22Rv1 (cell line): Measurements from ENCODE around the gene CCR4.

Experiments
- ZFX ChIP-seq: fragments of 450-650 bp; IDR thresholded peaks from 2 replicates; pipeline ENCODE4 v1.6.1; 2017; ENCODE audit warnings: antibody characterized with exemption, borderline replicate concordance
- TF ChIP-seq, protein P1 (sequence below): fragments of 450-650 bp; IDR thresholded peaks from 2 replicates; pipeline ENCODE4 v1.5.1; 2017; ENCODE audit warnings: mild to moderate bottlenecking

DNA sequence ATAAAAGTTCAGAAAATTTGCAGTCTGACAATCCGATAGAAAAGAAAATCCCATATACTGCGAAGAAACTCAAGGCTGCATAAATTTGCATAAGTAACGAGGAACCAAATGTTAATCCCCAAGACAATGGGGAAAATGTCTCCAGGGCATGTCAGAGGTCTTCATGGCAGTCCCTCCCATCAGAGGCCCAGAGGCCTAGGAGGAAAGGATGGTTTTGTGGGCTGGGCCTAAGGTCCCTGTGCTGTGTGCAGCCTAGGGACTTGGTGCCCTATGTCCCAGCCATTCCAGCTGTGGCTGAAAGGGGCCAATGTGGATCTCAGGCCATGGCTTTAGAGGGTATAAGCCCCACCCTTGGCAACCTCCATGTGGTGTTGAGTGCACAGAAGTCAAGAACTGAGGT, 21.3 kb upstream of the CCR4 start:
- TF ChIP-seq, protein P1, sequence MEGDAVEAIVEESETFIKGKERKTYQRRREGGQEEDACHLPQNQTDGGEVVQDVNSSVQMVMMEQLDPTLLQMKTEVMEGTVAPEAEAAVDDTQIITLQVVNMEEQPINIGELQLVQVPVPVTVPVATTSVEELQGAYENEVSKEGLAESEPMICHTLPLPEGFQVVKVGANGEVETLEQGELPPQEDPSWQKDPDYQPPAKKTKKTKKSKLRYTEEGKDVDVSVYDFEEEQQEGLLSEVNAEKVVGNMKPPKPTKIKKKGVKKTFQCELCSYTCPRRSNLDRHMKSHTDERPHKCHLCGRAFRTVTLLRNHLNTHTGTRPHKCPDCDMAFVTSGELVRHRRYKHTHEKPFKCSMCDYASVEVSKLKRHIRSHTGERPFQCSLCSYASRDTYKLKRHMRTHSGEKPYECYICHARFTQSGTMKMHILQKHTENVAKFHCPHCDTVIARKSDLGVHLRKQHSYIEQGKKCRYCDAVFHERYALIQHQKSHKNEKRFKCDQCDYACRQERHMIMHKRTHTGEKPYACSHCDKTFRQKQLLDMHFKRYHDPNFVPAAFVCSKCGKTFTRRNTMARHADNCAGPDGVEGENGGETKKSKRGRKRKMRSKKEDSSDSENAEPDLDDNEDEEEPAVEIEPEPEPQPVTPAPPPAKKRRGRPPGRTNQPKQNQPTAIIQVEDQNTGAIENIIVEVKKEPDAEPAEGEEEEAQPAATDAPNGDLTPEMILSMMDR: no peak
- TF ChIP-seq ZFX: no peak
